Stomach (tissue), 4 donors: ENCODE measurements around the gene ANKMY2.

Experiments used
- POLR2AphosphoS5 ChIP-seq, 3 donors: sonication (generic); formaldehyde crosslinking; IDR thresholded peaks; one replicate each; pipeline ENCODE4 v1.6.1; 2016; ENCODE audit warnings: antibody characterized with exemption in 3 of 3
- TF ChIP-seq, protein P1 (sequence below), 7 experiments: fragments of 450-650 bp in 4 of 7; fragments of 200-600 bp in 3 of 7; sonication (generic) in 3 of 7; IDR thresholded peaks; one replicate each; pipeline ENCODE4 v1.5.1; 2016 to 2019; ENCODE audit warnings: antibody characterized with exemption in 7 of 7, control low read depth in 2 of 7, mild to moderate bottlenecking in 1 of 7

DNA sequence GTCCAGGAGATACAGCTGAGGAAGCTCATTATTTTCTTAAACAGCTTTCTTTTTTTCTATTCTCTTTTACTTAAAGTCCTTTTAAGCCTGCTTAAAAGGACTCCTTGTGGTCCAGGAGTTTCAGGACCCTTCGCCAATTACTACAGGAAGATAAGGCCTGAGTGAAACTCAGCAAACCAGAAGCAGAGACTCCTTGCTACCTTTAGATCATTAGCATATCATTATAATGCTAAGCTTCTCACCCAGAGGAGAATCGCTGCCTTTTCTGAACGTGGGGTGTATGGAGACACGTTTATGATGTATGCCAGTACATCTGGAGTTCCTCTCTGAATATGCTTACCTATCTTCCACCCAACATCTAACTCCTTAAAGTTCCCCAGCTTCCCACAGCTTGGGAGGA lies 47.5 kb downstream of the ANKMY2 start:
- TF ChIP-seq POLR2AphosphoS5 (IDR thresholded peaks at IDR 0.05): no peak
- TF ChIP-seq, protein P1, sequence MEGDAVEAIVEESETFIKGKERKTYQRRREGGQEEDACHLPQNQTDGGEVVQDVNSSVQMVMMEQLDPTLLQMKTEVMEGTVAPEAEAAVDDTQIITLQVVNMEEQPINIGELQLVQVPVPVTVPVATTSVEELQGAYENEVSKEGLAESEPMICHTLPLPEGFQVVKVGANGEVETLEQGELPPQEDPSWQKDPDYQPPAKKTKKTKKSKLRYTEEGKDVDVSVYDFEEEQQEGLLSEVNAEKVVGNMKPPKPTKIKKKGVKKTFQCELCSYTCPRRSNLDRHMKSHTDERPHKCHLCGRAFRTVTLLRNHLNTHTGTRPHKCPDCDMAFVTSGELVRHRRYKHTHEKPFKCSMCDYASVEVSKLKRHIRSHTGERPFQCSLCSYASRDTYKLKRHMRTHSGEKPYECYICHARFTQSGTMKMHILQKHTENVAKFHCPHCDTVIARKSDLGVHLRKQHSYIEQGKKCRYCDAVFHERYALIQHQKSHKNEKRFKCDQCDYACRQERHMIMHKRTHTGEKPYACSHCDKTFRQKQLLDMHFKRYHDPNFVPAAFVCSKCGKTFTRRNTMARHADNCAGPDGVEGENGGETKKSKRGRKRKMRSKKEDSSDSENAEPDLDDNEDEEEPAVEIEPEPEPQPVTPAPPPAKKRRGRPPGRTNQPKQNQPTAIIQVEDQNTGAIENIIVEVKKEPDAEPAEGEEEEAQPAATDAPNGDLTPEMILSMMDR (IDR thresholded peaks at IDR 0.05): no peak
